Mesenteric fat pad (tissue), 1 donor: Measurements from ENCODE around the gene SPRED2. TPM values are rescaled to one million over a fixed set of nuclear protein-coding genes. Genes with fewer than 3 reads are reported as not detected.

ENCODE experiments used
- DNase-seq: peaks from one replicate; pipeline ENCODE4 v3.0.0-alpha.2; 2020; ENCODE audit warnings: low spot score
- total RNA-seq: library from RNA; stranded (reverse); fragmentation: NEBNext Ultra II Directional; extraction: Animal tissue kit (Norgen Biotek cat#: 25700); gene quantifications from one replicate; pipeline ENCODE4 v1.2.1, GENCODE V29; 2021
- donor health status: DM: yes; HTN: yes; CAD: no.

SPRED2 gene
- total RNA-seq, 1 donor from 2014 or later = 48.7 TPM

DNA sequence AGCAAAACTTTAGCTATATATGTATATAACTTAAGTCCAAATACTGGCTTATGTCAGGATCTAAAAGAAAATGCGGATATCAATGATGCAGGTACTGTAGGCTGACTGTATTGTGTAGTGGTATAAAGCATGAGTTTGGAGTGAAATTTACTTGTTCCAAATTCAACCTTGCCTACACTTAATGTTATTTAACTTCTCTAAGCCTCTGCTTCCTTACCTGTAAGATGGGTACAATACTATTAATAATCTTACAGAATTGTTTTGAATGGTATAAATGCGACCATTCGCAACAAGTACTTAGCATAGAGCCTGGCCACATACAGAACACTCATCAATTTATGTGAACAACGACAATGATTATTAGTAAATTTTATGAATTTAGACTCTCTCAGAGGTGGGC lies 62.4 kb downstream of the SPRED2 start:
- no peak for DNase-seq

DNA sequence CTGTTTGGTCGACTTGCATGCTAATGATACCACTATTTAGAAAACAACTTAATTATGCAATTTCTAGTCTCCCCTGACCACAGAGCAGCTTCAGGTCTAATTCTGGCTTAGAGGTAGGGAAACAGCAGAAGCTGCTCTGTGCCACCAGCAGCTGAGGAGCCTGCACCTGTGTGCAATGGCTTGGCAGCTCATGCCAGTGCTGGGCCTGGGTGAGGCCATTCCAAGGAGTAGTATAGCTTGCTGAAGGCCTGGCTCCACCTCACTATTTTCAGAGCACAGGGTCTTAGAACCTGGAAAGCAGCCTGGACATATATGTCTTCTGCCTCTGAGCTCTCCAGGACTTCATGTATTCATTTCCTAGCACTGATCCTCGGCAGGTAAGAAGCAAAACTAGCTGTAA lies 62.8 kb downstream of the SPRED2 start:
- DNase-seq = no peak

DNA sequence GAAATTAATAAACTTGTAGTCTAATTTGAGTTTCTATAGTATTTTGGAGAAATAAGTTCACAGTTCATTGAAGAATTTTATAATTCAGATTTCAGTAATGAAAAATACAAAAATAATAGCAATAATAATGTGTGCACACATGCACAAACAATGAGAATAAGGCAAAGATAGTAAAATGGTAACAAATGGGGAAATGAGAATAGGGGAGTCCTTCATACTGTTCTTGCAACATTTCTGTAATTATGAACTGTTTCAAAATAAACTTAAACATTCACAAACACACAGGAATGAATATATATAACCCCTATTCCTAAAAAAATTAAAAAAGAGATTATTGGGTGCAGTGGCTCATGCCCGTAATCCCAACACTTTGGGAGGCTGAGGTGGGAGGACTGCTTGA lies 63.9 kb downstream of the SPRED2 start:
- DNase-seq = no peak

DNA sequence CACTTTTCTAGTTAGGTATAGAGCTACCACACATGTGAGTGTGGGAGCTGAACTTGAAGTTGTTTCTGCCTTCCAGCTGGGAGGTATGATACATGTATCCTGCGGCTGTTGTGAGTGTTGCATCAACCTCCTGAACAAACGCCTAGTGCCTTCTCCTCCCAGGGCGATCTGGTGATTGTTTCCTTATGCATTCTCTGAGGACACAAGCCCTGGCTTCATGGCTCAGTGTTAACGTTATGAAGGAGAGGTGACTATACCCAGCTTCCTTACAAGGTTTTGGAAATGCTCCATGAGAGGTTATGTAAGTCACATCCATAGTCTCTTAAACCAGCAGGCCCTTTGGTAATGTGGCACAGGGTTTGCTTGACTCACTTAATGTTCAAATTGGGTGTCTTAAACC lies 64.9 kb downstream of the SPRED2 start:
- DNase-seq = no peak

DNA sequence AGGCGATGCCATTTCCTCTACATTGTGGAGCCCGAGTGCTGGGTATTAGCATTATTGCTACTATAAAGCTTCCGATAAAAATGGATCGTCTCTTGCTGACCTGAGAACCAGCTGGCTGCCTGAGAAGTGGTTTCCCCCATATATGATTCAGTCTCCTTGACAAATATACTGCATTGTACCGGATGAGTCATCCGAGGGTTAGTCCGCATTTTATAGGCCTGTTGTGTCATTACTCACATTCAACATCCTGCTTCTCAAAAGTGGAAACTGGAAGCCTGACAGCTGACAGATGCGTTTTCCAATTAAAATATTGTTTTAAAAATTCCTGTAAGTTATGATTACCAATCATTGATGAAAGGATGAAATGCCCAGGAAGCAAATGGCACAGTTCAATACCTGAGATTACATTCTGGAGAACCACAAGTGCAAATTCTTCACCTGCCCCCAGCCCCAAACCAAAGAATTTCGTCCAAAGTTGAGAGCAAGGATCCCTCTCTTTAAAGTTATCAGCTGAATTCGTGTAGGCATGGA lies 65.7 kb downstream of the SPRED2 start:
- DNase-seq = no peak

DNA sequence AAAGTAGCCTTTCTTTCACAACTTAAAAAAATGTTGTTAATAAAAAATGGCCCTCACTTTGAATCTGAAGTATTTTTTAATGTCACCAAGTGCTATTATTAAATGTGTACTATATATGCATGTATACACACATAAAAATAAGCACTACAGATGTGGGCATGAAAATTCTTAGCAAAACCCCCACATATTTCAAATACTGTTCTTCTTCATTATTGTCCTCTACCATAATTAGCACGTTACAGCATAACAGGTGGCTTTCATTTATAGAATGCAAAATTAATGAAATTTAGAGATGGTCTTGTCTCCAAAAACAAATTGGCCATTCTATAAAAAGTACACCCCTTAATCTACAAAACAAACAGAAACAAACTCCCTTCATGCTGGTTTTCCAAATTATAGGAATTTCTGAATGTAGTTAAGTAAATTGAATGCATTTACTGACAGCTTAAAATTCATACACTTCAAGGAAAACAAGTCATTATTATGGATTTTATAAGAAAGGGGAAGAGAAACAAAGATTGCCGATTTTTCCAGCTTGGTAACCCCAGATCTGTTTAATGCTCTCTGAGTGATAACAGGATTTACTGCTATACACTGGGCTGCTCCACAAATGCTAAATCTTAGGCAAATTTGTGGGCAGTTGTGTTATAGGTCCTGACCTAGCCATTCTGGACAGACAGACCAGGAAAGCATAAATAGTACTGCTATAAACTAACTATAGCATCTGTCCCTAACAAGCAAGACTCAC lies 67.2 kb downstream of the SPRED2 start:
- DNase-seq = no peak

DNA sequence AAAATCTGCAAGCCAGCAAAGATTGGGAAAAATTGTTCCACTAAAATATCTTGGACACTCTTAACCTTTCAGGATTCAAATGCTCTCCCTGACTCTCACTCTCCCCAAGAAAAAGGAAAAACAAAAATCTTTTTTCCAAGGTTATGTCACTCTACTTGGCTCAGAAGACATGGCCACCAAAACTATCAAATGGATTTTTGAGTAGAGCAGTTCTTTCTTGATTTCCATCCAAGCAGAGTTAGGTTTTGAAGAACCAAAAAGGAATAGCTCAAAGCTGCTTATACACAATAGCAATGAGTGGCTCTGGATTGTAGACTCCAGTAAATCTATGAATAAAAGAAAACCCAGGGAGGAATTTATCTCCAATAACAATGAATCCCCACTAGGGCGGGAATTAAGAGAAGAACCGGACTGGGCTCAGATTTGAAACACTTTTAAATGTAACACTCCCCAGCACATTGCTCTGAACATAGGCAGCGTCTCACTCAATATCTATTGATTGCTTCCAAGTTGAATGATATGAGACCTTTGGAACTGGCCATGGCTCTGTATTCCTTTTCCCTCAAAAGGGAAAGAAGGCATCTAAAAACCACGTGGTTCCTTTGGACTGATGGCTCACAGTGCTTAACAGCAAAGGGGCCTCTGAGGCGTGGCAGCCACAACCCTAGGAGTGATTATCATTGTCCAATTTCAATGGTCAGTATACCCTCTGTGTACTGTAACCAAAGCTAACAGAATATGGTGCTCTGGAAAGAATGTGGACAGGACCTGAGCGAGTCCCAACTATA lies 68.3 kb downstream of the SPRED2 start:
- no peak for DNase-seq

DNA sequence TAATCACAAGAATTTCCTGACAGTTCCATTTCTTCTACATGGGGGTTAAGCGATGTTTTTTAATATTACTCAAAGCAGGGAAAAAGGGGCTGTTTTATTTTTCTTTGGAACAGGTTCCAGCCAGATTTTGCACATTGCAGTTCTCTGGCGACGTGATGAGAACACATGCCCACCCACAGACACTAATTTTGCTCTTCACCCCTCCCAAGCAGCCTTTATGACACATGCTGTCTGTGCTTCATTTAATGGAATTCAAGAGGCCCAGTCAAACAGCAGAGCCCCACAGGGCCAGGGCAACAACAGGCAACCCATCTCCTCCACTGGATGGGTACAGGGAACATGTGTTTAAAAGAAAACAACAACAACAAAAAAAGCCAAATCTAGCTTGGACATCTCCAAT lies 70.8 kb downstream of the SPRED2 start:
- DNase-seq = no peak

DNA sequence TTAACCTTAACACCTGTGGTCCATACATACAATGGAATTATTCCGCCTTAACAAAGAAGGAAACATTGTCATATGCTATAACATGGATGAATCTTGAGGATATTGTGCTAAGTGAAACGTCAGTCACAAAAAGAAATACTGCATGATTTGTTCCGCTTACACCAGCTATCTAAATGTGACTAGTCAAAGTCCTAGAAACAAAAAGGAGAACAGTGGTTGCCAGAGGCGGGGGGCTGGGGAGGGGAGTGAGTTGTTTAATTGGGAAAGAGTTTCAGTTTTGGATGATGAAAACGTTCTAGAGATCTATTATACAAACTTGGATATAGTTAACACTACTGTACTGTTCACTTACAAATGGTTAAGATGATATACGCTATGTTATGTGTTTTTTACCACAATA lies 72.0 kb downstream of the SPRED2 start:
- DNase-seq = no peak

DNA sequence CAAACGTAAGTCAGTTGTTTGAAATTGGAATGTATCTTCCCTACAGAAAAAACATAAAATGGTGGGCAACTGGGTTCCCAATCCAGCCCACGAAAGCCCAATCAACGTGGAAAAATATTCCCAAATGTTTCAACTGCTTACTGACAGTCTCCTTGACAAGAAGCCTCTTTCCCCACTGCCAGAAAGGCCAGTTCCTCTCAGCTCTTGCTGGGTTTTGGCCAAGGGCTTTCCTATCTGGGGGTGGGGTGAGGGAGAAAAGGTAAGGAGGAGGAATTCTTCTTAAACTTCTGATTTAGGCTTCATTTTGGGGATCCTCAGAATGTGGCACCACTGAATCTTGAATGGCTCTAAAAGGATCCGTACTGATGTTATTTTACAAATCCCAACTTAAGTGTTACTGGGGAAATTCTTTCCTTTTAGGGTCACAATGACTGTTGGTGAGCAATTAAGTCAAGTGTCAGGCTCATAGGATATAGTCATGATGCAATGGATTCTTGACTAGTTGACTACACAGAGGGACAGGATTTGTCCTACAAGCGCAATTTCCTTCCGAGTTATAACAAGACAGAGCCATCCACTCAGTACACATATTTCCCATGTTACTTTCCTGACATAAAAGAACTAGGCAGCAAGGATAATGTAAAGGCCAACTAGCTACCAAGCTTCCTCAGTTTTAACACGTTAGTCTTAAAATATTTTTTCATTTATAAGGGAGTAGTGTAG lies 73.6 kb downstream of the SPRED2 start:
- no peak for DNase-seq

DNA sequence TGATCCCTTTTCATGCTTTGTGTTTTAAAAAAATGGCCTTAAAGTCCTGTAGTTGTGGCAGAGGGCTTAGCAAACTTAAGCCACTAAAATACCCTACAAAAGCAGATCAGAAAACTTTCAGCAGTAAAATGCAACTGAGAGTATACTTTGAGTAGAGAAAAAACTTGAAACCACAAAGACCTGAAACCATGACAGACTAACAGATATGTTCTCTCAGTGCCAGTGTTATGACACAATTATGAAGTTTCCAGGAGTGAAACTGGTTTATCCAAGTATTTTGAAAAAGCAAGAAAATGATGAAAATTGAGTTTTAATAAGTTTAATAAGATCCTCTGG lies 74.5 kb downstream of the SPRED2 start:
- DNase-seq = no peak

DNA sequence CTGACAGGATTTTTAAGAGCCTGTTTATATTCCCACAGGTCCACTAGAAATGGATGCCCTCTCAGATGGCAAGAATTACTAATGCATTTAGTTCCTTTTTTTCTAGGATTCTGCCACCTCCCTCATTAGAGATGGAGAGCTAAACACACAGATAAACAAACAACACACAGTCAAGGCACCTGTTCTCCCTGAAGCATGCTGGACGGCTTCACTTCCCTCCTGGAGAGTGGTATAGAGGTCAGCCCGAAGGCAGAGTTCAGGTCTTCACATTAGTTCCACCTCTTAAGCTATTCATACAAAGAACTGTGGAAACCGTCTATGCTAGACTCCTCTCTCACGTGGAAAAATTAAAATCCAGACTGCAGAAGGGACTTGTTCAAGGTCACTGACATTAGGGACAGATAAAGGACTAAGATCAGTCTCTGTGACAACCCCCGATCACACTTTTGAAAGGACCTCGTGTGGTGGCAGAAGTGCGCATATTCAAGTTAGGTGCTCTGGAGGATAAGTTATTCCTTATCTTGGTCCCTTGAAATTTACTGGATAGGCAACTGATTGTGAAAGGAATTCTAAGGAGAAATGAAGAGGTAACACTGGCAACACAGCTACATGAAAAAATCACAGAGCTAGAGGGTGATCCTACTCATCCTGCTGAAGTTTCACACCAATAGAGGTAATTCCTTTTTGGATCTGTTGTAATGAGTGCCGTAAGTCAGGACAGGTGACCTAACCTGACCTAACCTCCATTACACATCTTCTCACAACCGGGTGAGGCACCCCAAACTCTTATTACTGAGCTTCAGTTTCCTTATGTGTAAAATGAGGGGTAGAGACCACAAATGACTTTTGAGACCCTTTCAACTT lies 75.1 kb downstream of the SPRED2 start:
- no peak for DNase-seq

DNA sequence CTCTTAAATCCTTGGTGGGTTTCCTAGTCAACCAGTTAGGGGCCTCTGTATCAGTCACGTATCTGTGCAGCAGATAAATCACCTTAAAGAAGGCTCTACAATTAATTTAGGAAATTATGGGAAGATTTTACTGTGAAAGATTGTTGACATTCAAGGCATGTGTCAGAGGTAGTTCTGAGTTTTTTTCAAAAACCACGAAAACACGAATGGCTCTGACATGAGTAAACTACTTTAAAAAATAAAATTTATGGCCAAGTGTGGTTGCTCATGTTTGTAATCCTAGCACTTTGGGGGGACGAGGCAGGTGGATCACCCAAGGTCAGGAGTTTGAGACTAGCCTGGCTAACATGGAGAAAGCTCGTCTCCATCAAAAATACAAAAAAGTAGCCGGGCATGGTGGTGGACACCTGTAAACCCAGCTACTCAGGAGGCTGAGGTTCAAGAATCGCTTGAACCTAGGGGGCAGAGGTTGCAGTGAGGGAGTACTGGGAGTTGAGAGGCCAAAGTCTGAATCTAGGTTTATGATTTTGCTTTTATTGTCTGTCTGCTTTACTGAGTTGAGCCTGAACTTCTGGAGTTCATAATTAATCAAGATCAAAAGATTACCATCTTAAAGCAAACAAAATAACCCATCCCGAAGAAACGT lies 77.1 kb downstream of the SPRED2 start:
- DNase-seq = no peak

DNA sequence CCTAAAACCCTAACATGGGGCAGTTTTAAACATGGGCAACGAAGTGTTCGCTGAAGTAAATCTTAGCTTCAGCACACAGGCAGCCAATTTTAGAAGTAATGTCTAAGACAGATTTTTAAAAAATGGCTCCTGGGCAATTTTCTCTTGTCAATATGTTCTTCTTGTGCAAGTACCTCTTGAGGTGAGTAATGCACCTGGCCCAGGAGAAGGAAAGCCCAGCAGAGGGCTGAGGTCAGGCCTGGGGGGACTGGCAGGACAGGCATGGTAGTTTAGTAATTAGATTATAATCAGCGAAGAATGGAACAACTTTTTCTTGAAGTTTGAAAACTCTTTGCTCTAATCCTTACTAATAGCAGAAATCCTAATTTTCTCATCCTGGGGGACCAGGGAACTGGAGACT lies 77.6 kb downstream of the SPRED2 start:
- DNase-seq = no peak

DNA sequence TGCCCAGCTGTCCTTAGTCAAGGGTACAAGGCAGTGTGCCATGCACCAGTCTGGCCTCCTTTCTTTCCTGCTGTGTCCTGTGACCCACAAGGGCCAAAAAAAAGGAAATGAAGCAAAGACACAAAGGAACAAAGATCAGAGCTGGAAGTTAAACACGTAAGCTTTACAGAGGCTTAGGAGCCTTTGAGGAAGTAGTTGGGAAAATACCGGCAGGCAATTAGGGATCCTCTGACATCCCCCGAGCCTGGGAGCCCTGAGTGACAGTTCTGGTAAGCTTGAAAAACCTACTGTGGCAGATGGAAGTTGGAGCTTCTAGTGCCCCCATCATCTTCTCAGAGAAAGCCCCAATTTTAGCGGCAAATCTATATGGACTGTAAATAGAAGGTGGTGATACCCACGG lies 78.5 kb downstream of the SPRED2 start:
- no peak for DNase-seq

DNA sequence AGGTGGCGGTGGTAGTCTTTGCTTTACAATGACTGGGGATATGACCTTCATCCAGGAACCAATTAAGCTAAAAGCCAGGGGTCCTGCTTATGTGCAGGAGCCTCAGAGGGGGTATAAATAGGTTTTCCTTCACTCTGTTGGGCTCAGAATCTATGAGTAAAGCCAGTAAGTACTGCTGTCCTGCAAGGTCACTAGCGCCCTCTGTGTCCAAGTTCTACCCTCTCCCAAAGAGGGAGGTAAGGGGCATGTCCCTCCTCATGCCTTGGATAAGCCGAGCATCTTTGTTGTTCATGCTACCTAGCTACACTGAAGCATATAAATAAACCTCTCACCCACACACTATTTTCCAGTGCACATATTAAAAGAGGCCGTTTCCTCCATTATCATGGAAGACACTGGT lies 79.4 kb downstream of the SPRED2 start:
- DNase-seq = no peak

DNA sequence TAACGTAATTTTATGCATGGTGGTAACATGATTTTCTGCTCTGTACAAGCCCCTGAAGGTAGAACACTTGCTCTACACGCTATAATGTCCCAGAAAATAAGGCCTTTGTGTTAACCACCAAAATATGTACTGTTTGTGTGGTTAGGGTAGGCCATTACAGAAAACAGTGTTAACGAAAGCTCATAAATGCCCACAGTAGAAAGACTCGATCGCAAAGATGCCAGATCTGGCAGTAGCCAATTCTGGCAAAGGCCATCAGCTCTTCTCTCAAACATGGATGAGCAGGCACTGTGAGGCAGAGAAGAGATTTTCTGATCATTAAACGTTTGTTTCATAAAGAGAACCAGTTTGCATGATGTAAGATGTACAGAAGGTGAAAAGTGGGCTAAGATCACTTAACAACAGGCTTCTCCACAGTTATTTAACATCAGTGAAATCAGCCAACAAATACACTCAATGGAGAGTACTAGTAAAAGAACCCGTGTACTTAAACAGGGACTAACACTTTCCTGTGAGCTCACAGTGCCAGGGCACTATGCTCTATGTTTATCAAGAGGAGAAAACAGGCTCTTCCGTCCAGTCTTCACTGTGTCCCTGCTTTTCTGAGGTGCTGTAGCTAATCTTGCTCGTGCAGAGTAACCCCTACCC lies 80.3 kb downstream of the SPRED2 start:
- no peak for DNase-seq

DNA sequence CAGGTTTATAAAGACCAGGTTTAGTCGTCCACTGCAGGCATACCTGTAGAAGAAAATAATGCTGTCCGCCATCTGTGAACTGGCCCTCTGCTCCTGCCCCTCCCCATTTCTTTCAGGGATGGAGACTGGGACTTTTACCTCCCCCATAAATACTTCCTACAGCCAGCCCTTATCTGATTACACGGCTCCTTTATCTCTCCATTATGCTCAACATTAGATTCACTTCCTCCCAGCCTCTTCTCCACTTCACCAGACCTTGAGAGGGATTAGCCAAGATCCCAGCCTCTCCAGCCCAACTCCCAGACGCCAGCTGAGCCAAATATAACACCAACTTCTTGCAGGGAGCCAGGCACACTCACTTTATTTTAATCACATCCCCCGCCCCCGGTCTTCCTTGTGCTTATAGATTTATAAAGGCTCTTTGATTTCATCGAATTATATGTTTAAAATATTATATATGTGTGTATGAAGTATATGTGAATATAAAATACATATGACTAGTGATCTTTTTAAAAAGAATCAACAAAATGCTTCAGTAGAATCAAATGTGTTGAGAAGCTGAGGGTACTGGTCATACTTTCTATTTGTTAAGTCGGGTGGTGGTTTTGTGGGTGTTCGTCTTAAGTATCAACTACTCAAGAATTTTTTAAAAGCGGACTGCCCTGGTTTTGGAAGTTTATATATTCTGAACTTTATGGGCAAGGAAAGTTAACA lies 81.0 kb downstream of the SPRED2 start:
- no peak for DNase-seq

DNA sequence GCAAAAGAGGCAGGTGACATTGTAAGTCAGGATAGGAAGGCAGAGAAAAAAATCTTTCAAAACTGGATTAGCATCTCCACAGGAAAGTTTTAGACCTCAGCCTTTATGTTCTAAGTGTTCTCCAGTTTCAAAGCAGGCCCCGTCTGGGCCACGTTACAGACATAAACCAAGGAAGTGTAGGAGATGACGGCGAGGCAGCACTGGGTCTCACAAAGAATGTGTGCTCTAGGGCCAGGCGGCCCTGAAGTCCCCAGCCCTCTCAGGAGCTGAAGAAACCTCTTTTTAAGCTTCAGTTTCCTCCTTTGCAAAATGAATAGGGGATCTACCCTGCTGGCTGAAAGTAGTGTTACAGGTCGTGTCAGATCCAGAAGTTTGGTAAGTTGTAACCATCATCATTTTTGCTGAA lies 81.7 kb downstream of the SPRED2 start:
- DNase-seq = no peak
